Measurements from ENCODE around the gene PSMD1.

PSMD1 gene

DNA sequence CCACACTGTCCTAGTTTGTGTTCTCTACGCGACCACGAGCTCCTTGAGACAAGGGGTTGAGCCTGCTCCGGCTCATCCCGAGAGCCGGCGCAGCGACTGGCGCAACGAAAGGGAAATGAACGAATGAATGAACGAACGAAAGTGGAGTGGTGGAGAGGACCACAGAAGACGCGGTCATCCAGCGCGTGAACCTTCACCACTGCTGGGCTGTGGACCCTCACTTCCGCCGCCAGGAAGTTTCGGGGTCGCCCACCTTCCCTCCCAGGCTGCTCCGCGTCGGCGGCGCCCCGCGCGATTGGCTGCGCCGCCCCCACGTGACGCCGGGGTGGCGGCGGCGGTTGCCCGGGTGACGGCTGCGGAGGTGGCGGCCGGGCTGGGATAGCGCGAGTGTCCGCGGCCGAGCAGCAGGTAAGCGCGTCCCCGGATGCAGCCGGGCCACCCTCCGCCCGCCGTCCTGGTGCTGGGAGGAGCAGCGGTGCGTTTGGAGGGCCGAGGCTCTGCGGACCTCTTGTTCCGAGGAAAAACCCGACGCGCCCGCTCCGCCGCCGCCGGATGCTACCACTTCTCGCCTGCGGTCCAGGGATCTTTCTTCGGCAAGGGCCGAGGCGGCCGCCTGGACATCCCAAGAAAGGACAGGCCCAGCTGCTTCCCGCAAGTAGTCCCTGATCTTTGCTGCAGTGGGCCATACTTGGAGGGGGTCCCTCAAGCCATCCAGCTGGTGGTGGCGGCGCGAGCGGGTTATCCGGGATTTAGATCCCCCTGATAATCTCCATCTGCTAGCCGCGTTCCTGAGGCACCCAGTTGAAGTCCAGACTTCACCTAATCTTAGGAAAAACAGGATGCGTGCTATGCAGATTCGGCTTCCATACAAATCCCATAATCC, 141.9 kb downstream of the PSMD1 start, which contains the start of gene ARMC9 (continued):
- no peak for TF ChIP-seq ZNF391 (tag by site-specific recombination; IDR thresholded peaks at IDR 0.05; ENCODE audit: borderline replicate concordance, low read depth)
- TF ChIP-seq ZNF184 (tag by site-specific recombination; IDR thresholded peaks at IDR 0.05), result no peak
- TF ChIP-seq FEZF1 (tag by site-specific recombination; IDR thresholded peaks at IDR 0.05), result no peak
- TF ChIP-seq, protein P1, sequence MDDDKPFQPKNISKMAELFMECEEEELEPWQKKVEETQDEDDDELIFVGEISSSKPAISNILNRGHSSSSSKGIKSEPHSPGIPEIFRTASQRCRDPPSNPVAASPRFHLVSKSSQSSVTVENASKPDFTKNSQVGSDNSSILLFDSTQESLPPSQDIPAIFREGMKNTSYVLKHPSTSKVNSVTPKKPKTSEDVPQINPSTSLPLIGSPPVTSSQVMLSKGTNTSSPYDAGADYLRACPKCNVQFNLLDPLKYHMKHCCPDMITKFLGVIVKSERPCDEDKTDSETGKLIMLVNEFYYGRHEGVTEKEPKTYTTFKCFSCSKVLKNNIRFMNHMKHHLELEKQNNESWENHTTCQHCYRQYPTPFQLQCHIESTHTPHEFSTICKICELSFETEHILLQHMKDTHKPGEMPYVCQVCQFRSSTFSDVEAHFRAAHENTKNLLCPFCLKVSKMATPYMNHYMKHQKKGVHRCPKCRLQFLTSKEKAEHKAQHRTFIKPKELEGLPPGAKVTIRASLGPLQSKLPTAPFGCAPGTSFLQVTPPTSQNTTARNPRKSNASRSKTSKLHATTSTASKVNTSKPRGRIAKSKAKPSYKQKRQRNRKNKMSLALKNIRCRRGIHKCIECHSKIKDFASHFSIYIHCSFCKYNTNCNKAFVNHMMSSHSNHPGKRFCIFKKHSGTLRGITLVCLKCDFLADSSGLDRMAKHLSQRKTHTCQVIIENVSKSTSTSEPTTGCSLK (tag by site-specific recombination; IDR thresholded peaks at IDR 0.05), result no peak
- TF ChIP-seq, protein P2, sequence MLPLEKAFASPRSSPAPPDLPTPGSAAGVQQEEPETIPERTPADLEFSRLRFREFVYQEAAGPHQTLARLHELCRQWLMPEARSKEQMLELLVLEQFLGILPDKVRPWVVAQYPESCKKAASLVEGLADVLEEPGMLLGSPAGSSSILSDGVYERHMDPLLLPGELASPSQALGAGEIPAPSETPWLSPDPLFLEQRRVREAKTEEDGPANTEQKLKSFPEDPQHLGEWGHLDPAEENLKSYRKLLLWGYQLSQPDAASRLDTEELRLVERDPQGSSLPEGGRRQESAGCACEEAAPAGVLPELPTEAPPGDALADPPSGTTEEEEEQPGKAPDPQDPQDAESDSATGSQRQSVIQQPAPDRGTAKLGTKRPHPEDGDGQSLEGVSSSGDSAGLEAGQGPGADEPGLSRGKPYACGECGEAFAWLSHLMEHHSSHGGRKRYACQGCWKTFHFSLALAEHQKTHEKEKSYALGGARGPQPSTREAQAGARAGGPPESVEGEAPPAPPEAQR (tag by site-specific recombination; IDR thresholded peaks at IDR 0.05), result no peak
- TF ChIP-seq, protein P3, sequence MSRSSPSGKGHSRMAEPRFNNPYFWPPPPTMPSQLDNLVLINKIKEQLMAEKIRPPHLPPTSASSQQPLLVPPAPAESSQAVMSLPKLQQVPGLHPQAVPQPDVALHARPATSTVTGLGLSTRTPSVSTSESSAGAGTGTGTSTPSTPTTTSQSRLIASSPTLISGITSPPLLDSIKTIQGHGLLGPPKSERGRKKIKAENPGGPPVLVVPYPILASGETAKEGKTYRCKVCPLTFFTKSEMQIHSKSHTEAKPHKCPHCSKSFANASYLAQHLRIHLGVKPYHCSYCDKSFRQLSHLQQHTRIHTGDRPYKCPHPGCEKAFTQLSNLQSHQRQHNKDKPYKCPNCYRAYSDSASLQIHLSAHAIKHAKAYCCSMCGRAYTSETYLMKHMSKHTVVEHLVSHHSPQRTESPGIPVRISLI (tag by site-specific recombination; IDR thresholded peaks at IDR 0.05), result no peak
- TF ChIP-seq ZNF202 (tag by site-specific recombination; IDR thresholded peaks at IDR 0.05; ENCODE audit: borderline replicate concordance), result no peak
- TF ChIP-seq, protein P4, sequence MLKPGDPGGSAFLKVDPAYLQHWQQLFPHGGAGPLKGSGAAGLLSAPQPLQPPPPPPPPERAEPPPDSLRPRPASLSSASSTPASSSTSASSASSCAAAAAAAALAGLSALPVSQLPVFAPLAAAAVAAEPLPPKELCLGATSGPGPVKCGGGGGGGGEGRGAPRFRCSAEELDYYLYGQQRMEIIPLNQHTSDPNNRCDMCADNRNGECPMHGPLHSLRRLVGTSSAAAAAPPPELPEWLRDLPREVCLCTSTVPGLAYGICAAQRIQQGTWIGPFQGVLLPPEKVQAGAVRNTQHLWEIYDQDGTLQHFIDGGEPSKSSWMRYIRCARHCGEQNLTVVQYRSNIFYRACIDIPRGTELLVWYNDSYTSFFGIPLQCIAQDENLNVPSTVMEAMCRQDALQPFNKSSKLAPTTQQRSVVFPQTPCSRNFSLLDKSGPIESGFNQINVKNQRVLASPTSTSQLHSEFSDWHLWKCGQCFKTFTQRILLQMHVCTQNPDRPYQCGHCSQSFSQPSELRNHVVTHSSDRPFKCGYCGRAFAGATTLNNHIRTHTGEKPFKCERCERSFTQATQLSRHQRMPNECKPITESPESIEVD (tag by site-specific recombination; IDR thresholded peaks at IDR 0.05), result no peak
- no peak for TF ChIP-seq ZNF510 (tag by site-specific recombination; IDR thresholded peaks at IDR 0.05; ENCODE audit: insufficient replicate concordance)
- TF ChIP-seq ZFP41 (tag by site-specific recombination; IDR thresholded peaks at IDR 0.05; ENCODE audit: borderline replicate concordance), result no peak
- TF ChIP-seq, protein P5, sequence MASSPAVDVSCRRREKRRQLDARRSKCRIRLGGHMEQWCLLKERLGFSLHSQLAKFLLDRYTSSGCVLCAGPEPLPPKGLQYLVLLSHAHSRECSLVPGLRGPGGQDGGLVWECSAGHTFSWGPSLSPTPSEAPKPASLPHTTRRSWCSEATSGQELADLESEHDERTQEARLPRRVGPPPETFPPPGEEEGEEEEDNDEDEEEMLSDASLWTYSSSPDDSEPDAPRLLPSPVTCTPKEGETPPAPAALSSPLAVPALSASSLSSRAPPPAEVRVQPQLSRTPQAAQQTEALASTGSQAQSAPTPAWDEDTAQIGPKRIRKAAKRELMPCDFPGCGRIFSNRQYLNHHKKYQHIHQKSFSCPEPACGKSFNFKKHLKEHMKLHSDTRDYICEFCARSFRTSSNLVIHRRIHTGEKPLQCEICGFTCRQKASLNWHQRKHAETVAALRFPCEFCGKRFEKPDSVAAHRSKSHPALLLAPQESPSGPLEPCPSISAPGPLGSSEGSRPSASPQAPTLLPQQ (tag by site-specific recombination; IDR thresholded peaks at IDR 0.05), result peak; percentile 90
- TF ChIP-seq, protein P6, sequence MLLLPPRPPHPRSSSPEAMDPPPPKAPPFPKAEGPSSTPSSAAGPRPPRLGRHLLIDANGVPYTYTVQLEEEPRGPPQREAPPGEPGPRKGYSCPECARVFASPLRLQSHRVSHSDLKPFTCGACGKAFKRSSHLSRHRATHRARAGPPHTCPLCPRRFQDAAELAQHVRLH (tag by site-specific recombination; IDR thresholded peaks at IDR 0.05), result no peak
- no peak for TF ChIP-seq ZNF791 (tag by site-specific recombination; IDR thresholded peaks at IDR 0.05)
- TF ChIP-seq YY2 (tag by site-specific recombination; IDR thresholded peaks at IDR 0.05), result no peak
- no peak for TF ChIP-seq ZNF423 (tag by site-specific recombination; IDR thresholded peaks at IDR 0.05)
- no peak for TF ChIP-seq ZNF16 (tag by site-specific recombination; IDR thresholded peaks at IDR 0.05; ENCODE audit: low read depth)
- no peak for TF ChIP-seq ZNF292 (tag by site-specific recombination; IDR thresholded peaks at IDR 0.05; ENCODE audit: borderline replicate concordance, low read depth)
- 0 out of 2 replicates have a peak, but pooled peaks have one; percentile 24 for TF ChIP-seq GLIS1 (tag by site-specific recombination; IDR thresholded peaks at IDR 0.05)
- no peak for TF ChIP-seq ZNF112 (tag by site-specific recombination; IDR thresholded peaks at IDR 0.05)
- TF ChIP-seq, protein P7, sequence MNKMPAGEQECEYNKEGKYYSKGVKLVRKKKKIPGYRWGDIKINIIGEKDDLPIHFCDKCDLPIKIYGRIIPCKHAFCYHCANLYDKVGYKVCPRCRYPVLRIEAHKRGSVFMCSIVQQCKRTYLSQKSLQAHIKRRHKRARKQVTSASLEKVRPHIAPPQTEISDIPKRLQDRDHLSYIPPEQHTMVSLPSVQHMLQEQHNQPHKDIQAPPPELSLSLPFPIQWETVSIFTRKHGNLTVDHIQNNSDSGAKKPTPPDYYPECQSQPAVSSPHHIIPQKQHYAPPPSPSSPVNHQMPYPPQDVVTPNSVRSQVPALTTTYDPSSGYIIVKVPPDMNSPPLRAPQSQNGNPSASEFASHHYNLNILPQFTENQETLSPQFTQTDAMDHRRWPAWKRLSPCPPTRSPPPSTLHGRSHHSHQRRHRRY (tag by site-specific recombination; IDR thresholded peaks at IDR 0.05), result no peak
- no peak for TF ChIP-seq ZNF623 (tag by site-specific recombination; IDR thresholded peaks at IDR 0.05)
- TF ChIP-seq, protein P8, sequence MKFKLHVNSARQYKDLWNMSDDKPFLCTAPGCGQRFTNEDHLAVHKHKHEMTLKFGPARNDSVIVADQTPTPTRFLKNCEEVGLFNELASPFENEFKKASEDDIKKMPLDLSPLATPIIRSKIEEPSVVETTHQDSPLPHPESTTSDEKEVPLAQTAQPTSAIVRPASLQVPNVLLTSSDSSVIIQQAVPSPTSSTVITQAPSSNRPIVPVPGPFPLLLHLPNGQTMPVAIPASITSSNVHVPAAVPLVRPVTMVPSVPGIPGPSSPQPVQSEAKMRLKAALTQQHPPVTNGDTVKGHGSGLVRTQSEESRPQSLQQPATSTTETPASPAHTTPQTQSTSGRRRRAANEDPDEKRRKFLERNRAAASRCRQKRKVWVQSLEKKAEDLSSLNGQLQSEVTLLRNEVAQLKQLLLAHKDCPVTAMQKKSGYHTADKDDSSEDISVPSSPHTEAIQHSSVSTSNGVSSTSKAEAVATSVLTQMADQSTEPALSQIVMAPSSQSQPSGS (tag by site-specific recombination; IDR thresholded peaks at IDR 0.05; ENCODE audit: low read depth), result no peak
- TF ChIP-seq ZNF768 (tag by site-specific recombination; IDR thresholded peaks at IDR 0.05), result no peak
- TF ChIP-seq KLF16 (tag by site-specific recombination; IDR thresholded peaks at IDR 0.05), result no peak; the same call in 1 of the 2 replicates
- no peak for TF ChIP-seq ZNF624 (tag by site-specific recombination; IDR thresholded peaks at IDR 0.05)
- TF ChIP-seq, protein P9, sequence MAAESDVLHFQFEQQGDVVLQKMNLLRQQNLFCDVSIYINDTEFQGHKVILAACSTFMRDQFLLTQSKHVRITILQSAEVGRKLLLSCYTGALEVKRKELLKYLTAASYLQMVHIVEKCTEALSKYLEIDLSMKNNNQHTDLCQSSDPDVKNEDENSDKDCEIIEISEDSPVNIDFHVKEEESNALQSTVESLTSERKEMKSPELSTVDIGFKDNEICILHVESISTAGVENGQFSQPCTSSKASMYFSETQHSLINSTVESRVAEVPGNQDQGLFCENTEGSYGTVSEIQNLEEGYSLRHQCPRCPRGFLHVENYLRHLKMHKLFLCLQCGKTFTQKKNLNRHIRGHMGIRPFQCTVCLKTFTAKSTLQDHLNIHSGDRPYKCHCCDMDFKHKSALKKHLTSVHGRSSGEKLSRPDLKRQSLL (tag by site-specific recombination; IDR thresholded peaks at IDR 0.05), result no peak
